WERI-Rb-1 (cell line): ENCODE measurements around the gene XPOT.

Experiments
- DNase-seq: peaks from one replicate; pipeline ENCODE4 v3.0.0-alpha.2; 2020
- H3K27ac ChIP-seq: fragments of 250-450 bp; sonication (Bioruptor Pico); 2 replicates; pipeline ENCODE4 v1.5.1; 2020; ENCODE audit warnings: mild to moderate bottlenecking, moderate library complexity
- H3K27me3 ChIP-seq: fragments of 250-450 bp; sonication (Bioruptor Pico); 2 replicates; pipeline ENCODE4 v1.5.1; 2021; ENCODE audit warnings: mild to moderate bottlenecking, low read depth, moderate library complexity; ENCODE audit not compliant: insufficient read depth, severe bottlenecking
- H3K36me3 ChIP-seq: fragments of 250-450 bp; sonication (Bioruptor Pico); 2 replicates; pipeline ENCODE4 v1.5.1; 2020; ENCODE audit warnings: mild to moderate bottlenecking, moderate library complexity
- H3K4me3 ChIP-seq: 2 replicates; pipeline ENCODE4 v1.5.1; 2011; ENCODE audit warnings: low read depth, mild to moderate bottlenecking, control low read depth, low read length
- H3K9me3 ChIP-seq: fragments of 250-450 bp; sonication (Bioruptor Pico); 2 replicates; pipeline ENCODE4 v1.5.1; 2021; ENCODE audit warnings: mild to moderate bottlenecking, moderate library complexity; ENCODE audit not compliant: severe bottlenecking
- TF ChIP-seq, protein P1 (sequence below): IDR thresholded peaks from 2 replicates; pipeline ENCODE4 v1.5.1; 2011; ENCODE audit warnings: low read depth, mild to moderate bottlenecking, control low read depth, inconsistent platforms, low read length

XPOT gene

DNA sequence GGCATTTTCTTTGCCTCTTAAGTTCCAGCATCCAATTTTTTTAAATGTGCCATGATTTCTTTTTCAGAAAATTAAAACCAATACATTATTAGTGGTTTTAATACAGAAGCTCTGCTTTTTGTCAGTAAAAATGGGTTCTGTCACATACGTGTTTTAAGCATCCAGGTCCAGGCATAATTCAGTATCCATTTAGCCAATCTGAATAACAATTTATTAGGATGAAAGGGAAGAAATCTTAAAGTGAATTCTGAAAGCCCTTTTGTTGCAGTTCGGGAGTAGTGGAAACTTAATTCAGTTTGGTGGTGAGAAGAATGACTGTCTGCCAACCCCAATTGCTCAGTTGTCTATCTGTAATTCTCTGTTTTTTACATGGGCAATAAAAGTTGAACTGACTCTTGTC lies 7.2 kb downstream of the XPOT start:
- Histone ChIP-seq H3K9me3 (no peaks in the 10 kb centered on the region), H3K27me3 (no peaks in the 10 kb centered on the region), H3K36me3 (peaks cover 71% of the 10 kb centered on the region), H3K4me3 (no peak overlapping the region), H3K27ac (no peak overlapping the region)
- no peak for DNase-seq
- TF ChIP-seq, protein P1, sequence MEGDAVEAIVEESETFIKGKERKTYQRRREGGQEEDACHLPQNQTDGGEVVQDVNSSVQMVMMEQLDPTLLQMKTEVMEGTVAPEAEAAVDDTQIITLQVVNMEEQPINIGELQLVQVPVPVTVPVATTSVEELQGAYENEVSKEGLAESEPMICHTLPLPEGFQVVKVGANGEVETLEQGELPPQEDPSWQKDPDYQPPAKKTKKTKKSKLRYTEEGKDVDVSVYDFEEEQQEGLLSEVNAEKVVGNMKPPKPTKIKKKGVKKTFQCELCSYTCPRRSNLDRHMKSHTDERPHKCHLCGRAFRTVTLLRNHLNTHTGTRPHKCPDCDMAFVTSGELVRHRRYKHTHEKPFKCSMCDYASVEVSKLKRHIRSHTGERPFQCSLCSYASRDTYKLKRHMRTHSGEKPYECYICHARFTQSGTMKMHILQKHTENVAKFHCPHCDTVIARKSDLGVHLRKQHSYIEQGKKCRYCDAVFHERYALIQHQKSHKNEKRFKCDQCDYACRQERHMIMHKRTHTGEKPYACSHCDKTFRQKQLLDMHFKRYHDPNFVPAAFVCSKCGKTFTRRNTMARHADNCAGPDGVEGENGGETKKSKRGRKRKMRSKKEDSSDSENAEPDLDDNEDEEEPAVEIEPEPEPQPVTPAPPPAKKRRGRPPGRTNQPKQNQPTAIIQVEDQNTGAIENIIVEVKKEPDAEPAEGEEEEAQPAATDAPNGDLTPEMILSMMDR, result no peak

DNA sequence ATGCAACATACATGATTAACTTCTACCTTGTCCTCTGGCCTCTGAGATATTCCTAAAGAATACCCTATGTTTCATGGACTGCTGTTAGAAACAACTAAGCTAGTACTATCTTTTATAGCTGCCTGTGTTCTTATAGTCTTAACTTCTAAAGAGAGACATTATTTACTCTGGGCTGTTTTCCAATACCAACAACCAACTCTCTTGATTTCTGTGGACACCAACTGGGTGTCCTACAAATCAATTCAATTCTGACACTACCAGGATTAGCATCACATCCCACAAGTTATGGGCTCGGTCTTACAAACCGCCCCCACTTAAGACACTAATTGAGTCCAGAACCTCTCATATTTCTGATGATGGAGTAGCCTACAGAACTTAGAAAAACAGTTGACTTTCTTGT lies 8.3 kb downstream of the XPOT start:
- Histone ChIP-seq H3K27ac (no peak overlapping the region), H3K36me3 (peaks cover 82% of the 10 kb centered on the region), H3K9me3 (no peaks in the 10 kb centered on the region), H3K4me3 (no peak overlapping the region), H3K27me3 (no peaks in the 10 kb centered on the region)
- DNase-seq, result no peak
- TF ChIP-seq, protein P1, result no peak

DNA sequence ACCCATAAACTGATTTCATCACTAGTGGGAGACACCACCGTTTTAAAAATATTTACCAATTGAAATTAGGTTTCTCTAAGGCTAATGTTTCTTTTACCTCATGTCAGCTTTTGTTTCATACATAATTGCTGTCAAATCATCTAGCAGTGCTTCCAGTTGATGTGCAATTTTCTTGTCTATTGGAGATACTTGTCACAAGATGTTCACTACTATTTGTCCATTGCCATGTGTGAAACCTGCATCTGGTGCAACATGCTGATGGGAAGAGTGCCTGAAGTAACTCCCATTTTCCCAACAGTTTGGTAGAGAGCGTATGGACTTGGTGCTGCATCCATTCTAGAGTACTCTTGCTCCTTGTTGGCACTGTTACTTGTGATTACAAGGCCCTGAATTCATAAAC lies 9.7 kb downstream of the XPOT start:
- Histone ChIP-seq H3K27me3 (no peaks in the 10 kb centered on the region), H3K27ac (no peak overlapping the region), H3K4me3 (no peak overlapping the region), H3K36me3 (peaks cover 96% of the 10 kb centered on the region), H3K9me3 (no peaks in the 10 kb centered on the region)
- TF ChIP-seq, protein P1, result no peak
- no peak for DNase-seq

DNA sequence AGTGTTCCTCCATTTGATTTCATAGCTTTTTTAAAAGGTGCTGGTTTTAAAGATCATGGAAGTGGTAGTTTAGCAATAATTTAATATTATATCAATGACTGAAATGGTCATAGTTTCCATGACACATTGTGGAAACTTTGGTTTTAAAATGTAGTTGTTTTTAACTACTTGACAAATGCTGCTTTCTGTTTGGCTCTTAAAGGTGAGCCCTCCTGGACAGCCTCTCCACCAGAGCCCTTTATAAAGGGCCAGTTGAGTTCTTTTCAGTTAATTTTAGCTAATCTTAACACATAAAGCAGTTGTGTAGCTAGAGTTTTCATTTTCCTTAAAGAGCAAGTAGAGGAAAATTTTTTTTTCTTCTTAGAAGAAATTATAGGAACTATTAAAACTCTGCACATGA lies 14.0 kb downstream of the XPOT start:
- DNase-seq, result no peak
- Histone ChIP-seq H3K27me3 (no peaks in the 10 kb centered on the region), H3K27ac (no peak overlapping the region), H3K36me3 (peaks cover 99% of the 10 kb centered on the region), H3K9me3 (no peaks in the 10 kb centered on the region), H3K4me3 (no peak overlapping the region)
- TF ChIP-seq, protein P1, result no peak

DNA sequence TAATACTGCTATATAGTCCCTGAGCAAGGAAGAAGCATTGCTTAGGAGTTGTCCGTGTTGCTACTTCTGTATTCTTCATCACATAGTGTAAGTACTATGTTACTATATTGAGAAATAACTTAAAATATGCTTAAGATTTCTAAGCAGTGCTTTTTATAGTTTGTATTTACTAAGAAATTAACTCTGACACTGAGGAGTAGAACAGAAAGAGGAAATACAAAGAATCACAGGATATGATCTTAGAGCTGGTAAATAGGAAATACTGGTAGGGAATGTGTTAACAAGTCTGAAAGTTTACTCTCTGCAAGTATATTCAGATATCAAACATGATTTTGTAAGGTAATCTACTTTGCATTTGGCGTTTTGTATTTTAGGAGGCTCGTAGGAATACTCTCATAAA lies 15.5 kb downstream of the XPOT start:
- H3K36me3 ChIP-seq, result peaks cover 99% of the 10 kb centered on the region
- no peaks in the 10 kb centered on the region for H3K27me3 ChIP-seq
- TF ChIP-seq, protein P1, result no peak
- no peak for DNase-seq
- H3K4me3 ChIP-seq, result no peak overlapping the region
- no peak overlapping the region for H3K27ac ChIP-seq
- H3K9me3 ChIP-seq, result no peaks in the 10 kb centered on the region

DNA sequence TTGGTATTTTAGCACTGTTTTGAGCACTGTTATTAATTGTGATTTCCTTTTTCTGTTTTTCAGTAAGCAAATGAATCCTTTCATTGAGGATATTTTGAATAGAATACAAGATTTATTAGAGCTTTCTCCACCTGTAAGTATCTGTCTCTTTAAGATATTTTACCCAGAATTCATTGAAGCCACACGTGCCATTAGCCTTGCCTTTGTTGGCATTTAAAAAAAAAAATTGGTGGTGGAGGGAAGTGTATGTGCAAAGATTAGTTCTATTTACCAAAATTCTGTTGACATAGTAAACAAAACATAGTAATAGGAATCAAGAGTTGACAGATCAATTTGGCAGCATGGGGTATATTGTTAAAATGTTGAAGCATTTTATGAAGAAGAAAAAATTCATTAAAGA lies 23.8 kb downstream of the XPOT start:
- H3K27me3 ChIP-seq, result no peaks in the 10 kb centered on the region
- no peak overlapping the region for H3K27ac ChIP-seq
- no peak overlapping the region for H3K4me3 ChIP-seq
- no peak for DNase-seq
- TF ChIP-seq, protein P1, result no peak
- H3K9me3 ChIP-seq, result no peaks in the 10 kb centered on the region
- H3K36me3 ChIP-seq, result peaks cover 95% of the 10 kb centered on the region
